Measurements from ENCODE around the gene ARHGAP1.

DNA sequence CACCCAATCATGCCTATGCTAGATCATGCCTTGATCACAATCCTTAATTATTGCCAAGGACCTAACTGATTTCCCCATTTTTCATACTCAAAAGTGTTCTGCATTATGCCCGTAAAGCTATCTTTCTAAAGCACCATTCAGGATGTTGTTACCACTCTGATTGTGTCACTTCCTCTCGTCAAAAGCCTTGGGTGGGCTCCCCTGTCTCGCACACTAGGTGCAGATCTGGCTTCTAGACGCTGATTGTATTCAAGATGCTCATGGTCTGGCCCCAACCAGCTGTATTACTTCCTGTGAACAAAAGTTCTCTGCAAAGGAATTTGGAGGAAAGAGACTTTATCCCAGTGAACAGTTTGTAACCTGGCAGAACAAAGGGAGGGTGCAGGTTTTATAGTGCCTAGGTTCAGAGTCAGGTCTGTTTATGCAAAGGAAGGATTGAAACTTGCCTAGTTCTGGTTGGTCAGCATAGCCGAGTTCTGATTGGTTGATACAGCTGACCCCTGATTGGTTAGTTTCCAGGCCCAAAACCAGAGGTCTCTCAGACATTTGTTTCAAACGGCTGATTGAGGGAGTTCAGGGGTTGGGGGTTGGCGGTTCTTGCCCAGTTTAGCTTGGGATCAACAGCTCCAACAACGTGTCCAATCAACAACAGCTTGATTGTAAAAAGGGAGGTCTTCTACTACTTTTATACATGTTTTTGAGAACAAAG is 57.6 kb downstream of the ARHGAP1 start:
- TF ChIP-seq POLR2A (IDR thresholded peaks at IDR 0.05), result no peak
- TF ChIP-seq, protein P1, sequence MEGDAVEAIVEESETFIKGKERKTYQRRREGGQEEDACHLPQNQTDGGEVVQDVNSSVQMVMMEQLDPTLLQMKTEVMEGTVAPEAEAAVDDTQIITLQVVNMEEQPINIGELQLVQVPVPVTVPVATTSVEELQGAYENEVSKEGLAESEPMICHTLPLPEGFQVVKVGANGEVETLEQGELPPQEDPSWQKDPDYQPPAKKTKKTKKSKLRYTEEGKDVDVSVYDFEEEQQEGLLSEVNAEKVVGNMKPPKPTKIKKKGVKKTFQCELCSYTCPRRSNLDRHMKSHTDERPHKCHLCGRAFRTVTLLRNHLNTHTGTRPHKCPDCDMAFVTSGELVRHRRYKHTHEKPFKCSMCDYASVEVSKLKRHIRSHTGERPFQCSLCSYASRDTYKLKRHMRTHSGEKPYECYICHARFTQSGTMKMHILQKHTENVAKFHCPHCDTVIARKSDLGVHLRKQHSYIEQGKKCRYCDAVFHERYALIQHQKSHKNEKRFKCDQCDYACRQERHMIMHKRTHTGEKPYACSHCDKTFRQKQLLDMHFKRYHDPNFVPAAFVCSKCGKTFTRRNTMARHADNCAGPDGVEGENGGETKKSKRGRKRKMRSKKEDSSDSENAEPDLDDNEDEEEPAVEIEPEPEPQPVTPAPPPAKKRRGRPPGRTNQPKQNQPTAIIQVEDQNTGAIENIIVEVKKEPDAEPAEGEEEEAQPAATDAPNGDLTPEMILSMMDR (IDR thresholded peaks at IDR 0.05), result no peak
